ENCODE results near the gene LTBR.

DNA sequence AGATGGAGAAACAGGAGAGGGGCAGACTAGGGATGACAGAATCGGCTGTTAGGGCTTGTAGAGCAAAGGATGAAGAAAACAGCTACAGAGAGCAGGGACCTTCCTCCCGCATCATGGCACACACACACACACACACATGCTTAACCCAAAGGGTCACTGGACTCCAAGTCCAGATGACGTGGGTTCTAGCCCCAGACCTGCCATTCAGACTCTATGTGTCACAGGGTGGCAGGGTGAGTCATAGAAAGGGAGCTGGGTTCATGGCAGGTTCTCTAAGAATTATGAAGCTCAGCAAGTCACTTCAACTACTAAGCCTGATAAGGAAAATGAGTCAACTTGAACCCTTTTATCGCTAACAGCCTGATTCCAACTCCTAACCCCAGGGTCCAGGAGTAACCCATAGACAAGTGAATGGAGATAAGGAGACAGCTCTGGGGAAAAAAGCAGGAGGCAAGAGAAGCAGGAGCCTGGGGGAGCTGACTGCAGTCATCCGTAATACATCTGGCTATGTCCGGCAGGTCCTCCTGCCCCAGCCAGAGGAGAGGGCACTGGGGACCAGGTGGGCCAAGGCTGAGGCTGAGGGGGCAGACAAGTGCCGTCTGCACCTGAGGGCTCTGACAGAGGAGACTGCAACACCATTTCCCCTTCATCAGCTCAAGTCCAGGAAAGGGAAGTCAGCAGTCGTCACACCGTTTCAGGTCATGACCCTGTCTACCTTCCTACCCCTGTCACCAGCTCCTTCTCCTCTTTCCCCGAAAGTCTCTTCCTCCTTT is 38.5 kb upstream of the LTBR start:
- TF ChIP-seq, protein P1, sequence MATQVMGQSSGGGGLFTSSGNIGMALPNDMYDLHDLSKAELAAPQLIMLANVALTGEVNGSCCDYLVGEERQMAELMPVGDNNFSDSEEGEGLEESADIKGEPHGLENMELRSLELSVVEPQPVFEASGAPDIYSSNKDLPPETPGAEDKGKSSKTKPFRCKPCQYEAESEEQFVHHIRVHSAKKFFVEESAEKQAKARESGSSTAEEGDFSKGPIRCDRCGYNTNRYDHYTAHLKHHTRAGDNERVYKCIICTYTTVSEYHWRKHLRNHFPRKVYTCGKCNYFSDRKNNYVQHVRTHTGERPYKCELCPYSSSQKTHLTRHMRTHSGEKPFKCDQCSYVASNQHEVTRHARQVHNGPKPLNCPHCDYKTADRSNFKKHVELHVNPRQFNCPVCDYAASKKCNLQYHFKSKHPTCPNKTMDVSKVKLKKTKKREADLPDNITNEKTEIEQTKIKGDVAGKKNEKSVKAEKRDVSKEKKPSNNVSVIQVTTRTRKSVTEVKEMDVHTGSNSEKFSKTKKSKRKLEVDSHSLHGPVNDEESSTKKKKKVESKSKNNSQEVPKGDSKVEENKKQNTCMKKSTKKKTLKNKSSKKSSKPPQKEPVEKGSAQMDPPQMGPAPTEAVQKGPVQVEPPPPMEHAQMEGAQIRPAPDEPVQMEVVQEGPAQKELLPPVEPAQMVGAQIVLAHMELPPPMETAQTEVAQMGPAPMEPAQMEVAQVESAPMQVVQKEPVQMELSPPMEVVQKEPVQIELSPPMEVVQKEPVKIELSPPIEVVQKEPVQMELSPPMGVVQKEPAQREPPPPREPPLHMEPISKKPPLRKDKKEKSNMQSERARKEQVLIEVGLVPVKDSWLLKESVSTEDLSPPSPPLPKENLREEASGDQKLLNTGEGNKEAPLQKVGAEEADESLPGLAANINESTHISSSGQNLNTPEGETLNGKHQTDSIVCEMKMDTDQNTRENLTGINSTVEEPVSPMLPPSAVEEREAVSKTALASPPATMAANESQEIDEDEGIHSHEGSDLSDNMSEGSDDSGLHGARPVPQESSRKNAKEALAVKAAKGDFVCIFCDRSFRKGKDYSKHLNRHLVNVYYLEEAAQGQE (IDR thresholded peaks at IDR 0.05; ENCODE audit: insufficient read depth in 1 of 2, low read depth in 2 of 2, low read length in 2 of 2): no peak
- no peak for TF ChIP-seq POLR2AphosphoS5 (IDR thresholded peaks at IDR 0.05; ENCODE audit: low read depth, low read length)
- no peak for TF ChIP-seq TAF1 (IDR thresholded peaks at IDR 0.05; ENCODE audit: borderline replicate concordance, insufficient read depth, low read length)

Data from PFSK-1 (cell line).